ENCODE results near the gene FAM171A1. TPM values are rescaled to one million over a fixed set of nuclear protein-coding genes. Genes with fewer than 3 reads are reported as not detected.

The FAM171A1 gene
- total and polyA plus RNA-seq, 2 donors (not counting 1 experiment from before 2014, with no cell fraction given) = 8.8 to 10.3 TPM

DNA sequence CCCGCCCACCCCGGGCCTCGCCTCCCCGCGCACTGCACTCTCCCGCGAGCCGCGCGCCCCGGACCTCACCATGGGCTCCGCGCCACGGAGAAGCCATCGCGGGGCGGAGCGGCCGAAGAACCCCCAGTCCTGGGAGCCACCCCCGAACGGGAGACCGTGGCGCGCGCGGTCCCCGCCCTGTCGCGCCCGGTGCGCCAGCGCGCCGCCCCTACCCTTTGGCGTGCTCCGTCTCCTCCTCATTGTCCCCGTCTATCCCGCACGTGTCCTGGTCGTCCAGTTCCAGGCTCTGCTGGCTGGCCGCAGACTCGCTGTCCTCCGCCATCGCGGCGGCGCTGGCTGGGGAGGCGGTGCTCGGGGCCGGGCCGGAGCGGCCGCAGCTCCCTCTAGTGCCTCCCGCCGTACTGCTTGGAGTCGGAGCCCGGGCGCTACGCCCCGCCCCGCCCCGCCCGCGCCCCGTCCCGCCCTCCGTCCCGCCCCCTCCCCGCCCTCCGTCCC is 202.8 kb downstream of the FAM171A1 start, which contains the start of gene NMT2:
Gene NMT2, minus strand, starts transcription at position 403 of the 495 bp plus-strand sequence. Its CDS starts 81 bp downstream, at position 322.
- Histone ChIP-seq H3K4me2 (ENCODE audit: extremely low read depth, insufficient read depth, low read length) (peak within 1 kb of the TSS; percentile 61), H3K27ac (ENCODE audit: insufficient read depth, low read length) (peak within 1 kb of the TSS; percentile 84), H3K9ac (ENCODE audit: insufficient read depth, low read length) (peak within 1 kb of the TSS; percentile 84), H3K4me3 (replicated peaks in 1 of 4; ENCODE audit: control extremely low read depth in 1 of 4, insufficient read depth in 1 of 4, low read depth in 3 of 4, low read length in 4 of 4) (peak within 1 kb of the TSS; percentile 65 to 84 (median 81)), H2AFZ (ENCODE audit: low read length) (peak within 1 kb of the TSS; percentile 98), H3K4me1 (ENCODE audit: control insufficient read depth, extremely low read depth, insufficient read depth, low read length) (peaks cover 11% of the 10 kb centered on the region), H3K27me3 (ENCODE audit: control insufficient read depth, insufficient read depth, low read length) (no peaks in the 10 kb centered on the region), H3K9me3 (ENCODE audit: control insufficient read depth, insufficient read depth, low read depth, low read length) (no peaks in the 10 kb centered on the region), H3K79me2 (ENCODE audit: control insufficient read depth, insufficient read depth, low read length) (peaks cover 27% of the 10 kb centered on the region), H3K36me3 (ENCODE audit: control insufficient read depth, insufficient read depth, low read length) (no peaks in the 10 kb centered on the region), H4K20me1 (ENCODE audit: control insufficient read depth, extremely low read depth, insufficient read depth, low read length) (no peaks in the 10 kb centered on the region)
- peak; percentile 35 to 78 for DNase-seq (ENCODE audit: low read depth in 2 of 2)
- no peak for TF ChIP-seq EZH2 (IDR thresholded peaks at IDR 0.05; ENCODE audit: low read length, missing control alignments)
- TF ChIP-seq, protein P1, sequence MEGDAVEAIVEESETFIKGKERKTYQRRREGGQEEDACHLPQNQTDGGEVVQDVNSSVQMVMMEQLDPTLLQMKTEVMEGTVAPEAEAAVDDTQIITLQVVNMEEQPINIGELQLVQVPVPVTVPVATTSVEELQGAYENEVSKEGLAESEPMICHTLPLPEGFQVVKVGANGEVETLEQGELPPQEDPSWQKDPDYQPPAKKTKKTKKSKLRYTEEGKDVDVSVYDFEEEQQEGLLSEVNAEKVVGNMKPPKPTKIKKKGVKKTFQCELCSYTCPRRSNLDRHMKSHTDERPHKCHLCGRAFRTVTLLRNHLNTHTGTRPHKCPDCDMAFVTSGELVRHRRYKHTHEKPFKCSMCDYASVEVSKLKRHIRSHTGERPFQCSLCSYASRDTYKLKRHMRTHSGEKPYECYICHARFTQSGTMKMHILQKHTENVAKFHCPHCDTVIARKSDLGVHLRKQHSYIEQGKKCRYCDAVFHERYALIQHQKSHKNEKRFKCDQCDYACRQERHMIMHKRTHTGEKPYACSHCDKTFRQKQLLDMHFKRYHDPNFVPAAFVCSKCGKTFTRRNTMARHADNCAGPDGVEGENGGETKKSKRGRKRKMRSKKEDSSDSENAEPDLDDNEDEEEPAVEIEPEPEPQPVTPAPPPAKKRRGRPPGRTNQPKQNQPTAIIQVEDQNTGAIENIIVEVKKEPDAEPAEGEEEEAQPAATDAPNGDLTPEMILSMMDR (conservative IDR thresholded peaks at IDR 0.05 in 1 of 2, IDR thresholded peaks at IDR 0.05 in 1 of 2; ENCODE audit: low read depth in 1 of 2, low read length in 2 of 2) = peak; percentile 11 to 16

- H3K4me3 ChIP-seq (replicated peaks in 1 of 4; ENCODE audit: control extremely low read depth in 1 of 4, insufficient read depth in 1 of 4, low read depth in 3 of 4, low read length in 4 of 4) = peak overlapping the region; percentile 65 to 84 (median 81)
- peak overlapping the region; percentile 84 for H3K9ac ChIP-seq (ENCODE audit: insufficient read depth, low read length)
- H3K27ac ChIP-seq (ENCODE audit: insufficient read depth, low read length) = peak overlapping the region; percentile 71
- no peaks in the 10 kb centered on the region for H3K27me3 ChIP-seq (ENCODE audit: control insufficient read depth, insufficient read depth, low read length)
- peaks cover 11% of the 10 kb centered on the region for H3K4me1 ChIP-seq (ENCODE audit: control insufficient read depth, extremely low read depth, insufficient read depth, low read length)
- TF ChIP-seq, protein P1 (conservative IDR thresholded peaks at IDR 0.05 in 1 of 2, IDR thresholded peaks at IDR 0.05 in 1 of 2; ENCODE audit: low read depth in 1 of 2, low read length in 2 of 2) = peak; percentile 41 to 44
- TF ChIP-seq EZH2 (IDR thresholded peaks at IDR 0.05; ENCODE audit: low read length, missing control alignments) = no peak
- H2AFZ ChIP-seq (ENCODE audit: low read length) = peak overlapping the region; percentile 69
- no peaks in the 10 kb centered on the region for H3K9me3 ChIP-seq (ENCODE audit: control insufficient read depth, insufficient read depth, low read depth, low read length)
- peak overlapping the region; percentile 61 for H3K4me2 ChIP-seq (ENCODE audit: extremely low read depth, insufficient read depth, low read length)
- H3K79me2 ChIP-seq (ENCODE audit: control insufficient read depth, insufficient read depth, low read length) = peaks cover 33% of the 10 kb centered on the region
- no peaks in the 10 kb centered on the region for H4K20me1 ChIP-seq (ENCODE audit: control insufficient read depth, extremely low read depth, insufficient read depth, low read length)
- no peaks in the 10 kb centered on the region for H3K36me3 ChIP-seq (ENCODE audit: control insufficient read depth, insufficient read depth, low read length)
- DNase-seq (ENCODE audit: low read depth in 2 of 2) = peak; percentile 55 to 72
Observed at GRCh38 chr10:15167411-15168290, 203.4 kb downstream of the FAM171A1 start.

GRCh38 chr10:15166325-15166724 is 204.8 kb downstream of the FAM171A1 start:
- Histone ChIP-seq H3K9me3 (ENCODE audit: control insufficient read depth, insufficient read depth, low read depth, low read length) (no peaks in the 10 kb centered on the region), H3K9ac (ENCODE audit: insufficient read depth, low read length) (no peak overlapping the region), H3K4me3 (replicated peaks in 1 of 4; ENCODE audit: control extremely low read depth in 1 of 4, insufficient read depth in 1 of 4, low read depth in 3 of 4, low read length in 4 of 4) (peak overlapping the region in 3 of 4 experiments; percentile 65 to 83 (median 79)), H3K4me1 (ENCODE audit: control insufficient read depth, extremely low read depth, insufficient read depth, low read length) (peaks cover 11% of the 10 kb centered on the region), H2AFZ (ENCODE audit: low read length) (no peak overlapping the region), H3K4me2 (ENCODE audit: extremely low read depth, insufficient read depth, low read length) (no peak overlapping the region), H3K79me2 (ENCODE audit: control insufficient read depth, insufficient read depth, low read length) (peaks cover 35% of the 10 kb centered on the region), H4K20me1 (ENCODE audit: control insufficient read depth, extremely low read depth, insufficient read depth, low read length) (no peaks in the 10 kb centered on the region), H3K27ac (ENCODE audit: insufficient read depth, low read length) (no peak overlapping the region), H3K36me3 (ENCODE audit: control insufficient read depth, insufficient read depth, low read length) (no peaks in the 10 kb centered on the region), H3K27me3 (ENCODE audit: control insufficient read depth, insufficient read depth, low read length) (no peaks in the 10 kb centered on the region)
- TF ChIP-seq, protein P1 (conservative IDR thresholded peaks at IDR 0.05 in 1 of 2, IDR thresholded peaks at IDR 0.05 in 1 of 2; ENCODE audit: low read depth in 1 of 2, low read length in 2 of 2) = no peak
- no peak for TF ChIP-seq EZH2 (IDR thresholded peaks at IDR 0.05; ENCODE audit: low read length, missing control alignments)
- DNase-seq (ENCODE audit: low read depth in 2 of 2) = peak in 1 of 2 donors; percentile 47

All from fibroblast of lung (primary cell).